Measurements from ENCODE around the gene EXOC6B. TPM values are rescaled to one million over a fixed set of nuclear protein-coding genes. Genes with fewer than 3 reads are reported as not detected.

EXOC6B gene
- total and polyA plus RNA-seq, 8 donors: 3.4 to 57.2 (median 27.1) TPM

DNA sequence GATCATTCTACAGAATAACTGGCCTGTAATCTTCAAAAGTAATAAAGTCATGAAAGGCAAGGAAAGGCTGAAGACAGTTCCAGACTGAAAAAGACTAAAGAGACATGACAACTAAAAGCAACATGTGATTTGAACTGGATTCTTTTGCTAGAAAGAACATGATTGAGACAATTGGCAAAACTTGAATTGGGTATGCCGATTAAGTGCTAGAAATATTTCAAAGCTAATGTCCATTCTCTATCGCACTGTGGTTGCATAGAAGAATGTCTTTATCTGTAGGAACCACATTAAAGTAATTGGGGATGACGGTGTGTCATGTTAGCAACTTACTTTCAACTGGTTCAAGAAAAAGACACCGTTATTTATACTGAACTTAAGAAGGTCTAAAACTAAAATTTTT, 98.5 kb downstream of the EXOC6B start:
- TF ChIP-seq, protein P1, sequence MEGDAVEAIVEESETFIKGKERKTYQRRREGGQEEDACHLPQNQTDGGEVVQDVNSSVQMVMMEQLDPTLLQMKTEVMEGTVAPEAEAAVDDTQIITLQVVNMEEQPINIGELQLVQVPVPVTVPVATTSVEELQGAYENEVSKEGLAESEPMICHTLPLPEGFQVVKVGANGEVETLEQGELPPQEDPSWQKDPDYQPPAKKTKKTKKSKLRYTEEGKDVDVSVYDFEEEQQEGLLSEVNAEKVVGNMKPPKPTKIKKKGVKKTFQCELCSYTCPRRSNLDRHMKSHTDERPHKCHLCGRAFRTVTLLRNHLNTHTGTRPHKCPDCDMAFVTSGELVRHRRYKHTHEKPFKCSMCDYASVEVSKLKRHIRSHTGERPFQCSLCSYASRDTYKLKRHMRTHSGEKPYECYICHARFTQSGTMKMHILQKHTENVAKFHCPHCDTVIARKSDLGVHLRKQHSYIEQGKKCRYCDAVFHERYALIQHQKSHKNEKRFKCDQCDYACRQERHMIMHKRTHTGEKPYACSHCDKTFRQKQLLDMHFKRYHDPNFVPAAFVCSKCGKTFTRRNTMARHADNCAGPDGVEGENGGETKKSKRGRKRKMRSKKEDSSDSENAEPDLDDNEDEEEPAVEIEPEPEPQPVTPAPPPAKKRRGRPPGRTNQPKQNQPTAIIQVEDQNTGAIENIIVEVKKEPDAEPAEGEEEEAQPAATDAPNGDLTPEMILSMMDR (IDR thresholded peaks at IDR 0.05): no peak
- TF ChIP-seq EP300 (IDR thresholded peaks at IDR 0.05) (no peak), POLR2AphosphoS5 (IDR thresholded peaks at IDR 0.05) (no peak), POLR2A (IDR thresholded peaks at IDR 0.05) (no peak)
- Histone ChIP-seq H3K4me1 (peaks cover 10 to 39% (median 22%) of the 10 kb centered on the region in 4 donors), H3K27me3 (no peaks in the 10 kb centered on the region), H3K27ac (no peak overlapping the region), H3K4me3 (no peak overlapping the region), H3K9me3 (no peaks in the 10 kb centered on the region), H3K36me3 (no peaks in the 10 kb centered on the region)
- DNase-seq: no peak
- intact Hi-C loops (cut with DNase I; ENCODE audit: low total_unique reads): no loop called here
- WGBS, 5 donors: 95 to 98% (median 96%) methylated on average over 4 of the region's 4 CpGs

DNA sequence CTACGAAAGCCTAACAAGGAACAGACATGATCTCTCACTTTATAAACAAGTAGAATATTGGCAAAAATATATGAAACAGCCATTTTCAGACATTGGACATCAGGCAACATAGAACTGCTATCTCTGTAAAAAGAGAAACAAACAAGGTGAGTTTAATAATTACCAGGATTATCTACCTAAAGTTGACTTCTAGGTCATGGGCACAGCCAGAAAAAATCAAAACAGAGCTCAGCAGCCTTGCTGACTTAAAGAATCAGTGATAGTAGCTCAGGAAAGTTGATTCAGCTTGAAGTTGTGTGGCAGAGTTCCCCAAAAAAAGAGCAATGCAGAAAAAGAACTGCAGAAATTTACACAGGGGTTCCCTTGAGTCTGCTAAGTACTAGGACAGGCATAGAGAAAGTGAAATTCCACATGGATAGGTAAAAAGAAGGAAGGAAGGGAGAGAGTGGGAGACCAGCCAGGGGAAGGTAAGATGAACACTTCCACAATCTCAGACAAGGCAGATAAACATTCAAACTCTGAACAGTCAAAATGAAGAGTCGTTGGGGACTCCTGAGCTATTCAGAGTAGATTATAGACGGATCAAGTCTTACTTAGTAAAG, 102.0 kb downstream of the EXOC6B start:
- TF ChIP-seq, protein P1 (IDR thresholded peaks at IDR 0.05): no peak
- TF ChIP-seq POLR2A (IDR thresholded peaks at IDR 0.05) (no peak), POLR2AphosphoS5 (IDR thresholded peaks at IDR 0.05) (no peak), EP300 (IDR thresholded peaks at IDR 0.05) (no peak)
- H3K27me3 ChIP-seq: no peaks in the 10 kb centered on the region
- H3K4me3 ChIP-seq: no peak overlapping the region
- H3K27ac ChIP-seq: no peak overlapping the region
- 33 to 51% (median 49%) methylated on average over 3 of the region's 3 CpGs for WGBS, 5 donors
- no peaks in the 10 kb centered on the region for H3K36me3 ChIP-seq
- DNase-seq: peak in 1 of 2 donors; percentile 18
- peaks cover 17 to 49% (median 28%) of the 10 kb centered on the region in 4 donors for H3K4me1 ChIP-seq
- intact Hi-C loops (cut with DNase I; ENCODE audit: low total_unique reads): no loop called here
- H3K9me3 ChIP-seq: no peaks in the 10 kb centered on the region

DNA sequence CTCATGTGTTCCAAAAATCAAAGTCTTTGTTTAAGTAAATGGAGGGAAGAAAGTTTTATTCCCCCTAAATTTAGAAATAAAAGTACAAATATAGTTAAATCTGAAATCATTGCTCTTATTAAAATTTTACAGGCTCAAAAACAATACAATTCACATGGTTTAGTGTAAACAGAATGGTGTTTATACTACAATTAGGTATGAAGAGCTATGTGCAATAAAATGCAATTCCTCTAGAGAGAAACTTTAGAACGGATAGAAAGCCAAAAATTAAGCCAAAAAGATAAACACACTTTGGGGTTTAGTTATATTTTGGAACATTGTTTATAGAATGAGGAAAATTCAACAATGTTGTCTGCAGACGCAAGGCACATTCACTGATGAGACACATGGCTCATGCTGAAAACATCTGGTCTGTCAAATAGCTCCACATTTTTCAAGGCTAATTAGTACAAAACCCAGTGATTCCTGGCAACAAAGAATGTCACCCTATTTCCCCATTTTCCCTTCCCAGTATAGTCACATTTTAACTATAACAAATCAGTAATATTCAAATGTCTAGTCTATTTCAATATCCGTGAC, 103.3 kb downstream of the EXOC6B start:
- WGBS, 5 donors: 58 to 69% (median 63%) methylated on average over 3 of the region's 3 CpGs
- Histone ChIP-seq H3K27me3 (no peaks in the 10 kb centered on the region), H3K4me1 (peaks cover 17 to 52% (median 30%) of the 10 kb centered on the region in 4 donors), H3K9me3 (no peaks in the 10 kb centered on the region), H3K36me3 (peaks cover 0 to 6% (median 0%) of the 10 kb centered on the region in 4 donors), H3K27ac (no peak overlapping the region), H3K4me3 (no peak overlapping the region)
- DNase-seq: peak in 1 of 2 donors; percentile 26
- intact Hi-C loops (cut with DNase I; ENCODE audit: low total_unique reads): no loop called here
- TF ChIP-seq, protein P1 (IDR thresholded peaks at IDR 0.05): no peak
- peak in 1 of 3 donors; percentile 7 for TF ChIP-seq POLR2AphosphoS5 (IDR thresholded peaks at IDR 0.05)

DNA sequence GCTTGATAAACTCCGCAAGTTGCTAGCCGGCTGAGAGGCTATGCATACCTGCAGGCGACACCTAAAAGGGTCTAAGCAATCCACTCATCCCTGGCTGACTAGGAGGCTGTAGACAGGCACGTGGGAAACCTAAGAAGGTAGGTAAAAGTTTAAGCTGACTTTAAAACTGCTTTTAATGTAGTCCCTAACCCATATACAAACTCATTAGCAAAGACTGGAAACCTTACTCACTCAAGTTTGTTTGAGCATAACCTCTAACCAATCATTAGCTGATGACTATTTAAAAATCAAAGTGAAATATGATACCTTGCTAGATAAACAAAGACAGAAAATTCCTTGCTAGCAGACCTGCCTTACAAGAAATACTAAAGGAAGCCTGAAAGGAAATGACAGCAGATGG, 106.4 kb downstream of the EXOC6B start:
- TF ChIP-seq POLR2A (IDR thresholded peaks at IDR 0.05) (no peak), POLR2AphosphoS5 (IDR thresholded peaks at IDR 0.05) (no peak), EP300 (IDR thresholded peaks at IDR 0.05) (no peak)
- TF ChIP-seq, protein P1 (IDR thresholded peaks at IDR 0.05): no peak
- H3K4me3 ChIP-seq: no peak overlapping the region
- WGBS, 5 donors: 54 to 66% (median 63%) methylated on average over 4 of the region's 4 CpGs
- peak overlapping the region in 1 of 5 donors; percentile 9 for H3K27ac ChIP-seq
- H3K27me3 ChIP-seq: no peaks in the 10 kb centered on the region
- H3K9me3 ChIP-seq: no peaks in the 10 kb centered on the region
- intact Hi-C loops (cut with DNase I; ENCODE audit: low total_unique reads): no loop called here
- peaks cover 0 to 22% (median 11%) of the 10 kb centered on the region in 4 donors for H3K36me3 ChIP-seq
- H3K4me1 ChIP-seq: peaks cover 17 to 44% (median 27%) of the 10 kb centered on the region in 4 donors
- DNase-seq: peak in 1 of 2 donors; percentile 45

Data from stomach (tissue), 9 donors.